PFSK-1 (cell line): Measurements from ENCODE around the gene NPPA.
A peak's percentile ranks its signal among the peaks of the same experiment; 100 is the strongest.

Experiments
- FOXP2 ChIP-seq: optimal IDR thresholded peaks from 2 replicates; pipeline ENCODE3; 2011; ENCODE audit warnings: borderline replicate concordance, control low read depth, inconsistent platforms; ENCODE audit not compliant: insufficient read depth; ENCODE audit errors: extremely low read length, extremely low read depth
- POLR2AphosphoS5 ChIP-seq: IDR thresholded peaks from 2 replicates; pipeline ENCODE4 v1.6.1; 2012; ENCODE audit warnings: low read depth, mild to moderate bottlenecking, control low read depth, low read length, moderate library complexity
- REST ChIP-seq, 2 experiments: IDR thresholded peaks; 2 replicates each; pipeline versions ENCODE4 v1.6.1 to v1.8.0; 2011 to 2012; ENCODE audit warnings: low read depth in 2 of 2, low read length in 2 of 2, control low read depth in 1 of 2, inconsistent platforms in 1 of 2, mild to moderate bottlenecking in 1 of 2, moderate library complexity in 1 of 2; ENCODE audit not compliant: insufficient read depth in 1 of 2
- SIN3A ChIP-seq: IDR thresholded peaks from 2 replicates; pipeline ENCODE4 v1.6.1; 2012; ENCODE audit warnings: mild to moderate bottlenecking, low read length, moderate library complexity, borderline replicate concordance; ENCODE audit not compliant: insufficient read depth
- TAF1 ChIP-seq: IDR thresholded peaks from 2 replicates; pipeline ENCODE4 v1.6.1; 2012; ENCODE audit warnings: low read length, control low read depth, borderline replicate concordance; ENCODE audit not compliant: insufficient read depth

Gene NPPA

GRCh38 chr1:11881749-11882441 lies 34.3 kb upstream of the NPPA start:
- TF ChIP-seq SIN3A (no peak), POLR2AphosphoS5 (no peak), FOXP2 (no peak), REST (IDR thresholded peaks at IDR 0.05; ENCODE audit: insufficient read depth in 1 of 2, low read depth in 2 of 2, low read length in 2 of 2) (no peak), TAF1 (no peak)

GRCh38 chr1:11880911-11881748 lies 33.5 kb upstream of the NPPA start:
- TF ChIP-seq REST (IDR thresholded peaks at IDR 0.05; ENCODE audit: insufficient read depth in 1 of 2, low read depth in 2 of 2, low read length in 2 of 2) (no peak), SIN3A (no peak), TAF1 (no peak), FOXP2 (peak; percentile 35)

- TF ChIP-seq FOXP2, result no peak
- TF ChIP-seq POLR2AphosphoS5, result no peak
- TF ChIP-seq SIN3A, result no peak
- TF ChIP-seq TAF1, result no peak
- no peak for TF ChIP-seq REST (IDR thresholded peaks at IDR 0.05; ENCODE audit: insufficient read depth in 1 of 2, low read depth in 2 of 2, low read length in 2 of 2)
These were observed 32.6 kb upstream of the NPPA start for GRCh38 chr1:11880181-11880575.

GRCh38 chr1:11879311-11880180 lies 32.0 kb upstream of the NPPA start:
- TF ChIP-seq SIN3A (no peak), FOXP2 (no peak), TAF1 (no peak), REST (IDR thresholded peaks at IDR 0.05; ENCODE audit: insufficient read depth in 1 of 2, low read depth in 2 of 2, low read length in 2 of 2) (no peak), POLR2AphosphoS5 (no peak)
